Loucy (cell line): Measurements from ENCODE around the gene TGM2.

ENCODE experiments used
- H2AFZ ChIP-seq: fragments of 200-600 bp; sonication (generic); 2 replicates; pipeline ENCODE4 v1.6.0; 2016; ENCODE audit warnings: antibody characterized with exemption, mild to moderate bottlenecking, low read length, moderate library complexity
- H3F3A ChIP-seq: fragments of 200-600 bp; 2 replicates; pipeline ENCODE4 v1.6.0; 2016; ENCODE audit warnings: antibody characterized with exemption, low read depth, mild to moderate bottlenecking
- H3K27me3 ChIP-seq: fragments of 200-600 bp; sonication (generic); 2 replicates; pipeline ENCODE4 v1.6.1; 2014; ENCODE audit warnings: low read length, mild to moderate bottlenecking; ENCODE audit not compliant: insufficient read depth, poor library complexity, severe bottlenecking
- H3K36me3 ChIP-seq: fragments of 200-600 bp; sonication (generic); 2 replicates; pipeline ENCODE4 v1.6.1; 2016; ENCODE audit warnings: low read length; ENCODE audit not compliant: insufficient read depth
- H3K4me1 ChIP-seq: fragments of 200-600 bp; sonication (generic); 2 replicates; pipeline ENCODE4 v1.5.1; 2014; ENCODE audit warnings: low read length, mild to moderate bottlenecking; ENCODE audit not compliant: insufficient read depth, poor library complexity, severe bottlenecking
- H3K4me2 ChIP-seq: fragments of 200-600 bp; sonication (generic); 2 replicates; pipeline ENCODE4 v1.6.0; 2014; ENCODE audit warnings: antibody characterized with exemption, low read length, low read depth, mild to moderate bottlenecking; ENCODE audit not compliant: poor library complexity, severe bottlenecking
- H3K4me3 ChIP-seq: fragments of 200-600 bp; sonication (generic); 2 replicates; pipeline ENCODE4 v1.5.1; 2014; ENCODE audit warnings: low read length, mild to moderate bottlenecking, mixed read lengths; ENCODE audit not compliant: poor library complexity, severe bottlenecking
- H3K79me2 ChIP-seq: fragments of 200-600 bp; sonication (generic); 2 replicates; pipeline ENCODE4 v1.6.1; 2014; ENCODE audit warnings: low read length; ENCODE audit not compliant: insufficient read depth
- H3K9ac ChIP-seq: fragments of 200-600 bp; sonication (generic); 2 replicates; pipeline ENCODE4 v1.6.0; 2014; ENCODE audit warnings: mild to moderate bottlenecking, low read depth, low read length, moderate library complexity; ENCODE audit not compliant: poor library complexity, severe bottlenecking
- H3K9me2 ChIP-seq: fragments of 200-600 bp; sonication (generic); replicated peaks from 2 replicates; pipeline ENCODE4 v1.6.1; 2016; ENCODE audit warnings: low read depth, low read length, mixed read lengths
- H3K9me3 ChIP-seq: fragments of 200-600 bp; sonication (generic); 2 replicates; pipeline ENCODE4 v1.6.1; 2014; ENCODE audit warnings: mild to moderate bottlenecking, antibody characterized with exemption, low read length, low read depth; ENCODE audit not compliant: insufficient read depth
- H4K20me1 ChIP-seq: fragments of 200-600 bp; sonication (generic); 2 replicates; pipeline ENCODE4 v1.6.0; 2014; ENCODE audit warnings: antibody characterized with exemption, low read length, mild to moderate bottlenecking; ENCODE audit not compliant: insufficient read depth, poor library complexity, severe bottlenecking
- EZH2phosphoT487 ChIP-seq: fragments of 200-600 bp; IDR thresholded peaks from 2 replicates; pipeline ENCODE4 v1.6.1; 2018; ENCODE audit warnings: antibody characterized with exemption, mild to moderate bottlenecking, moderate library complexity, borderline replicate concordance
- TF ChIP-seq, protein P1 (sequence below): fragments of 200-600 bp; sonication (generic); conservative IDR thresholded peaks from 2 replicates; pipeline ENCODE4 v1.5.1; 2014; ENCODE audit warnings: mild to moderate bottlenecking, antibody characterized with exemption, low read length

TGM2 gene

DNA sequence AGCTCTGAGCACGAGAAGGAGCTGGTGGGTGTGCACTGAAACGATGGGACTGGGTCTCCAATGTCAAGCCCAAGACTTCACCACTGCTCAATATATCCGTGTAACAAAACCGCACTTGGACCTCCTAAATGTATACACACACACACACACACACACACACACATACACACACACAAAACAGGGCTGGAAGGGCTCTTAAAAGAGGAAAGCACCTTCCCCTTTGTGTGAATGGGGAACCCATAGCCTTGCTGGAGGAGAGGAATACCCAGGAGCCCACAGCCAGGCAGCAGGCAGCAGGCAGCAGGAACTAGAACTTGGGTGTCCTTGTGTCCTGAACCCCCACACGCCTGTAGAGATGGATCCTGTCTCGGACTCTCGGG is 29.8 kb downstream of the TGM2 start:
- Histone ChIP-seq H3K4me2 (peak overlapping the region; percentile 68), H4K20me1 (no peaks in the 10 kb centered on the region), H3K4me1 (peaks cover 35% of the 10 kb centered on the region), H3K36me3 (no peaks in the 10 kb centered on the region), H3K9me2 (no peaks in the 10 kb centered on the region), H3K9me3 (no peaks in the 10 kb centered on the region), H3K27me3 (no peaks in the 10 kb centered on the region), H3K9ac (peak overlapping the region; percentile 37), H3K4me3 (peak overlapping the region; percentile 33), H3K79me2 (no peaks in the 10 kb centered on the region), H3F3A (no peaks in the 10 kb centered on the region), H2AFZ (no peak overlapping the region; the same call in 1 of the 2 replicates)
- TF ChIP-seq, protein P1, sequence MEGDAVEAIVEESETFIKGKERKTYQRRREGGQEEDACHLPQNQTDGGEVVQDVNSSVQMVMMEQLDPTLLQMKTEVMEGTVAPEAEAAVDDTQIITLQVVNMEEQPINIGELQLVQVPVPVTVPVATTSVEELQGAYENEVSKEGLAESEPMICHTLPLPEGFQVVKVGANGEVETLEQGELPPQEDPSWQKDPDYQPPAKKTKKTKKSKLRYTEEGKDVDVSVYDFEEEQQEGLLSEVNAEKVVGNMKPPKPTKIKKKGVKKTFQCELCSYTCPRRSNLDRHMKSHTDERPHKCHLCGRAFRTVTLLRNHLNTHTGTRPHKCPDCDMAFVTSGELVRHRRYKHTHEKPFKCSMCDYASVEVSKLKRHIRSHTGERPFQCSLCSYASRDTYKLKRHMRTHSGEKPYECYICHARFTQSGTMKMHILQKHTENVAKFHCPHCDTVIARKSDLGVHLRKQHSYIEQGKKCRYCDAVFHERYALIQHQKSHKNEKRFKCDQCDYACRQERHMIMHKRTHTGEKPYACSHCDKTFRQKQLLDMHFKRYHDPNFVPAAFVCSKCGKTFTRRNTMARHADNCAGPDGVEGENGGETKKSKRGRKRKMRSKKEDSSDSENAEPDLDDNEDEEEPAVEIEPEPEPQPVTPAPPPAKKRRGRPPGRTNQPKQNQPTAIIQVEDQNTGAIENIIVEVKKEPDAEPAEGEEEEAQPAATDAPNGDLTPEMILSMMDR, result no peak
- TF ChIP-seq EZH2phosphoT487, result no peak

GRCh38 chr20:38134427-38135270 is 30.4 kb downstream of the TGM2 start:
- peak overlapping the region; percentile 37 for H3K9ac ChIP-seq
- H3F3A ChIP-seq, result no peaks in the 10 kb centered on the region
- peak overlapping the region; percentile 68 for H3K4me2 ChIP-seq

DNA sequence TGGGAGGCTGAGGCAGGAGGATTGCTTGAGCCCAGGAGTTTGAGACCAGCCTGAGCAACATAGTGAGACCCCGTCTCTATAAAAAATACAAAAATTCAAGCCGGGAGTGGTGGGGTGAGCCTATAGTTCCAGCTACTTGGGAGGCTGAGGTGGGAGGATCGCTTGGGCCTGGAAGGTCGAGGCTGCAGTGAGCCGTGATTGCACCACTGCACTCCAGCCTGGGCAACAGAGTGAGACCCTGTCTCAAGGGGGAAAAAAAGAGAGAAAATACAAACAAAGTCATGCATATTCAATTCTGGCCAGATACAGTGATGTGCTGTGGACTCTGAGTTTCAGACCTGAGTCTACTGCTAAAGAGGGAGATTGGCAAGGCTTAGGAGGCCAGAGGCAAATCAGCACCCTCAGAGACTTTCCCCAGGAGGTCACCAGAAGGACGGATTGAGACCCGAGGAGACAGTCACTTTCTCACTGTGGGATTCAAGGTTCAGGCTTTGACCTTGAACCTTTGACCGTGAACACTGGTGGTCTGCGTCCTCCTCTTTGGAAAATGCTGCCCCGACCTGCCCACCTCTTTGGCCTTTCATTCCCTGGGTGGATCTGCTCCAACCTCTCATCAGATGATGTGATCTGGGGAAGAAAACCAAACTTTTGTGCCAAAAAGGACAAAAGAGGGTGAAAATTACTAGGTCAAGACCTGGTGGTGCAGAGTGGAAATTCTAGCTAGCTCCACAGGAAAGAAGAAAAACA is 31.2 kb downstream of the TGM2 start:
- H2AFZ ChIP-seq, result no peak overlapping the region
- no peaks in the 10 kb centered on the region for H4K20me1 ChIP-seq
- no peaks in the 10 kb centered on the region for H3K79me2 ChIP-seq
- peak overlapping the region; percentile 33 for H3K4me3 ChIP-seq
- H3K36me3 ChIP-seq, result no peaks in the 10 kb centered on the region
- TF ChIP-seq, protein P1, result no peak
- TF ChIP-seq EZH2phosphoT487, result no peak
- peak overlapping the region; percentile 37 for H3K9ac ChIP-seq
- no peaks in the 10 kb centered on the region for H3K9me3 ChIP-seq
- H3K4me1 ChIP-seq, result peaks cover 26% of the 10 kb centered on the region
- H3F3A ChIP-seq, result no peaks in the 10 kb centered on the region
- H3K9me2 ChIP-seq, result no peaks in the 10 kb centered on the region
- H3K27me3 ChIP-seq, result no peaks in the 10 kb centered on the region
- peak overlapping the region; percentile 68 for H3K4me2 ChIP-seq

More at GRCh38 chr20:38134427-38135270, 30.4 kb downstream of the TGM2 start:
- Histone ChIP-seq H3K4me3 (peak overlapping the region; percentile 33), H3K4me1 (peaks cover 29% of the 10 kb centered on the region), H3K9me2 (no peaks in the 10 kb centered on the region), H3K9me3 (no peaks in the 10 kb centered on the region), H3K36me3 (no peaks in the 10 kb centered on the region), H4K20me1 (no peaks in the 10 kb centered on the region), H3K27me3 (no peaks in the 10 kb centered on the region), H3K79me2 (no peaks in the 10 kb centered on the region), H2AFZ (peak overlapping the region; percentile 9; the same call in 1 of the 2 replicates)
- TF ChIP-seq, protein P1, result no peak
- TF ChIP-seq EZH2phosphoT487, result no peak
